Measurements from ENCODE around the gene FAM124A.
"Not testable (repeated sequence)": the region's sequence is repeated elsewhere in the genome, so short reads cannot be mapped to it uniquely, and the experiment has no call there.

FAM124A gene

GRCh38 chr13:51270623-51271415 lies 48.6 kb downstream of the FAM124A start:
- no peak overlapping the region for H3K9ac ChIP-seq (ENCODE audit: low read depth, low read length)
- no peaks in the 10 kb centered on the region for H3K27me3 ChIP-seq (ENCODE audit: control insufficient read depth, insufficient read depth, low read length)
- H3K36me3 ChIP-seq (ENCODE audit: control insufficient read depth, insufficient read depth, low read length) = peaks cover 50% of the 10 kb centered on the region
- H3K9me3 ChIP-seq (ENCODE audit: control insufficient read depth, insufficient read depth, low read length) = no peaks in the 10 kb centered on the region
- no peak overlapping the region for H3K27ac ChIP-seq (ENCODE audit: low read depth, low read length)
- peaks cover 26% of the 10 kb centered on the region for H3K4me1 ChIP-seq (ENCODE audit: control insufficient read depth, insufficient read depth, low read length)
- H3K4me3 ChIP-seq (ENCODE audit: low read depth, low read length) = no peak overlapping the region

- no peaks in the 10 kb centered on the region for H3K27me3 ChIP-seq (ENCODE audit: control insufficient read depth, insufficient read depth, low read length)
- no peak overlapping the region for H3K4me3 ChIP-seq (ENCODE audit: low read depth, low read length)
- peaks cover 26% of the 10 kb centered on the region for H3K4me1 ChIP-seq (ENCODE audit: control insufficient read depth, insufficient read depth, low read length)
- H3K27ac ChIP-seq (ENCODE audit: low read depth, low read length) = no peak overlapping the region
- no peak overlapping the region for H3K9ac ChIP-seq (ENCODE audit: low read depth, low read length)
- no peaks in the 10 kb centered on the region for H3K9me3 ChIP-seq (ENCODE audit: control insufficient read depth, insufficient read depth, low read length)
- H3K36me3 ChIP-seq (ENCODE audit: control insufficient read depth, insufficient read depth, low read length) = peaks cover 43% of the 10 kb centered on the region
Observed at GRCh38 chr13:51271528-51272085, 49.4 kb downstream of the FAM124A start.

DNA sequence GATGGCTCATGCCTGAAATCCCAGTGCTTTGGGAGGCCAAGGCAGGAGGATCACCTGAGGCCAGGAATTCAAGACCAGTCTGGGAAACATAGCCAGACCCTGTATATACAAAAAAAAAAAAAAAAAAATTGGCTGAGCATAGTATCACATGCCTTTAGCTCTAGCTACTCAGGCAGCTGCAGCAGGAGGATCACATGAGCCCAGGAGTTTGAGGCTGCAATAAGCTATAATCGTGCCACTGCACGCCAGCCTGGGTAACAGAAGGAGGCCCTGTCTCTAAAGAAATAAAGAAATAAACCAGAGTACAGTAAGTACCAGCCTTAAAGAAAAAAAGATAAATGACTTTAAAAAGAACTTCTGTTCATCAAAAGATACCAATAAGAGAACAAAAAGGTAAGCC lies 52.9 kb downstream of the FAM124A start:
- Histone ChIP-seq H3K4me1 (ENCODE audit: control insufficient read depth, insufficient read depth, low read length) (peaks cover 15% of the 10 kb centered on the region), H3K36me3 (ENCODE audit: control insufficient read depth, insufficient read depth, low read length) (peaks cover 60% of the 10 kb centered on the region), H3K9ac (ENCODE audit: low read depth, low read length) (no peak overlapping the region), H3K4me3 (ENCODE audit: low read depth, low read length) (no peak overlapping the region), H3K27ac (ENCODE audit: low read depth, low read length) (no peak overlapping the region), H3K9me3 (ENCODE audit: control insufficient read depth, insufficient read depth, low read length) (no peaks in the 10 kb centered on the region), H3K27me3 (ENCODE audit: control insufficient read depth, insufficient read depth, low read length) (no peaks in the 10 kb centered on the region)

DNA sequence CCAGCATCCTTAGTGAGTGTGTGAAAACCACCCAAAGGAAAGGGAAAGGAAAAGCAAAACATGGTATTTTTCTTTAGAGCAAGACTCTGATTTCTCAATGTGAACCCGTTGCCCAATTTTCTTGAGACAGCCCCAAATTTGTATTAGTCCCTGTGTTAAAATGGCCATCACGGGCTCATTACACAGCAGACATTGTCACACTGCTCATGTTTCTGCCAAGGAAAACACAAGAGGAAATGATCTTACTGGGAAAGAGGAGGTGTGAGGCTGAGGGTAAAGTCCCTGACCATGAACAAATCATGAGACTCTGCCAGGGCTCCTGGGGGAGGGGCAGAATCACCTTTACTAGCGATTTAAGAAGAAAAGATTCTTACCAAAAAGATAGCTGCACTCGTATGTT lies 54.4 kb downstream of the FAM124A start:
- H3K9ac ChIP-seq (ENCODE audit: low read depth, low read length) = no peak overlapping the region
- H3K9me3 ChIP-seq (ENCODE audit: control insufficient read depth, insufficient read depth, low read length) = no peaks in the 10 kb centered on the region
- peaks cover 11% of the 10 kb centered on the region; the same call in 1 of the 2 replicates for H3K4me1 ChIP-seq (ENCODE audit: control insufficient read depth, insufficient read depth, low read length)
- no peak overlapping the region for H3K4me3 ChIP-seq (ENCODE audit: low read depth, low read length)
- H3K27me3 ChIP-seq (ENCODE audit: control insufficient read depth, insufficient read depth, low read length) = no peaks in the 10 kb centered on the region
- no peak overlapping the region for H3K27ac ChIP-seq (ENCODE audit: low read depth, low read length)
- peaks cover 75% of the 10 kb centered on the region for H3K36me3 ChIP-seq (ENCODE audit: control insufficient read depth, insufficient read depth, low read length)

- Histone ChIP-seq H3K36me3 (ENCODE audit: control insufficient read depth, insufficient read depth, low read length) (peaks cover 73% of the 10 kb centered on the region), H3K9me3 (ENCODE audit: control insufficient read depth, insufficient read depth, low read length) (no peaks in the 10 kb centered on the region), H3K4me1 (ENCODE audit: control insufficient read depth, insufficient read depth, low read length) (peaks cover 11% of the 10 kb centered on the region; the same call in 1 of the 2 replicates), H3K4me3 (ENCODE audit: low read depth, low read length) (no peak overlapping the region), H3K27ac (ENCODE audit: low read depth, low read length) (no peak overlapping the region), H3K27me3 (ENCODE audit: control insufficient read depth, insufficient read depth, low read length) (no peaks in the 10 kb centered on the region), H3K9ac (ENCODE audit: low read depth, low read length) (no peak overlapping the region)
Observed at GRCh38 chr13:51277928-51278327, 55.7 kb downstream of the FAM124A start.

DNA sequence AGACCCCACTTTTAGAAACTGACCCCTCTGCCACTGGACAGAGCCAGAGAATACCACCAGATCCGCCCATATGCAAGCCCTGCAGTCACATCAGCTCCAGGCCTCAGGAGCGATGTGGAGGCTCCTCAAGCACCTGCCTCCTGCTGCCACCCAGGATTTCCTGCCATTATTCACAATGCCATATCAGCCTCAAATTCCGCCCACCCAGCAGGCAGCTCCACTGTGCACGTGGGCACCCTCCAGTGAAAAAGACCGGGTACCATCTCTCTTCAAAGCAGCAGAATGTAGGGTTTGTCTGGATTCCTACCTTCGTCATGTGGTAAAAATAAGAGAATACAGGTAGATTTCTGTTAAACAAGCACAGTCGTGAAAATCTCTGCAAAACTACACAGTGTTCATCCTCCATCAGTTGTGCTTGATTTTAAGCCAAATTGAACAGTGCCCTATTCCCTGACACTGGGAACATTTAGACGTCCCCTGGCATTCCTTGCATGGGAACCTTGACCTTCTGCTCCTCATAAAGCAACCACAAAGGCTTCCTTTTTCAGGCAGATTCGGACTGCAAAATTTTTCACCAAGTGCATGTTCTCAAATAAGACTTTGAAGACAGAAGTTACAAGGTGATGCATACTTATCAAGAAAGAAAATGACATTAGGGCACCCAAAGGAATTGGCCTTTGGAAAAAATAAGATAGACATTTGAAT lies 56.4 kb downstream of the FAM124A start:
- Histone ChIP-seq H3K27me3 (ENCODE audit: control insufficient read depth, insufficient read depth, low read length) (no peaks in the 10 kb centered on the region), H3K27ac (ENCODE audit: low read depth, low read length) (no peak overlapping the region), H3K36me3 (ENCODE audit: control insufficient read depth, insufficient read depth, low read length) (peaks cover 72% of the 10 kb centered on the region), H3K9me3 (ENCODE audit: control insufficient read depth, insufficient read depth, low read length) (no peaks in the 10 kb centered on the region), H3K9ac (ENCODE audit: low read depth, low read length) (no peak overlapping the region), H3K4me3 (ENCODE audit: low read depth, low read length) (no peak overlapping the region), H3K4me1 (ENCODE audit: control insufficient read depth, insufficient read depth, low read length) (peaks cover 11% of the 10 kb centered on the region; the same call in 1 of the 2 replicates)

DNA sequence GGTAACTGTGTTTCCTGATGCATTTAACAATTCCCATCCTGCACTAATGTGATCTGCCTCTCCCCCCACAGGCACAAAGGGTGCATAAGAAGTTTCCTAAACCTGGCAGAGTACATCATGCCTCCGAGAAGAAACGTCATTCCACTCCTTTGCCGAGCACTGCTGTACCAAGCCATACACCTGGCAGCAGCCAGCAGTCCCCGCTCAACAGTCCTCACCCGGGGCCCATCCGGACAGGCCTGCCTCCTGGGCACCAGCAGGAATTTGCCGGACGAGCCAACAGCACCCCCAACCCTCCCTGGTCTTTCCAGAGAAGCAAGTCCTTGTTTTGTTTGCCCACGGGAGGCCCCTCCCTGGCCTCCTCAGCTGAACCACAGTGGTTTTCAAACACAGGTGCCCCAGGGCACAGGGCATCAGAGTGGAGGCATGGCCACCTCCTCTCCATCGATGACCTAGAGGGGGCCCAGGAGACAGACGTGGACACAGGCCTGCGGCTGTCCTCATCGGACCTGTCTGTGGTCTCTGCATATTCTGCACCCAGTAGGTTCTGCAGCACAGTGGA lies 58.3 kb downstream of the FAM124A start:
- Histone ChIP-seq H3K27me3 (ENCODE audit: control insufficient read depth, insufficient read depth, low read length) (no peaks in the 10 kb centered on the region), H3K4me1 (ENCODE audit: control insufficient read depth, insufficient read depth, low read length) (peaks cover 17% of the 10 kb centered on the region), H3K27ac (ENCODE audit: low read depth, low read length) (no peak overlapping the region), H3K9ac (ENCODE audit: low read depth, low read length) (no peak overlapping the region), H3K4me3 (ENCODE audit: low read depth, low read length) (no peak overlapping the region), H3K36me3 (ENCODE audit: control insufficient read depth, insufficient read depth, low read length) (peaks cover 59% of the 10 kb centered on the region), H3K9me3 (ENCODE audit: control insufficient read depth, insufficient read depth, low read length) (no peaks in the 10 kb centered on the region)

- no peaks in the 10 kb centered on the region for H3K27me3 ChIP-seq (ENCODE audit: control insufficient read depth, insufficient read depth, low read length)
- no peak overlapping the region for H3K27ac ChIP-seq (ENCODE audit: low read depth, low read length)
- H3K36me3 ChIP-seq (ENCODE audit: control insufficient read depth, insufficient read depth, low read length) = peaks cover 49% of the 10 kb centered on the region
- no peak overlapping the region for H3K9ac ChIP-seq (ENCODE audit: low read depth, low read length)
- peaks cover 17% of the 10 kb centered on the region for H3K4me1 ChIP-seq (ENCODE audit: control insufficient read depth, insufficient read depth, low read length)
- H3K4me3 ChIP-seq (ENCODE audit: low read depth, low read length) = no peak overlapping the region
- H3K9me3 ChIP-seq (ENCODE audit: control insufficient read depth, insufficient read depth, low read length) = no peaks in the 10 kb centered on the region
Observed at GRCh38 chr13:51282322-51282721, 60.1 kb downstream of the FAM124A start.

DNA sequence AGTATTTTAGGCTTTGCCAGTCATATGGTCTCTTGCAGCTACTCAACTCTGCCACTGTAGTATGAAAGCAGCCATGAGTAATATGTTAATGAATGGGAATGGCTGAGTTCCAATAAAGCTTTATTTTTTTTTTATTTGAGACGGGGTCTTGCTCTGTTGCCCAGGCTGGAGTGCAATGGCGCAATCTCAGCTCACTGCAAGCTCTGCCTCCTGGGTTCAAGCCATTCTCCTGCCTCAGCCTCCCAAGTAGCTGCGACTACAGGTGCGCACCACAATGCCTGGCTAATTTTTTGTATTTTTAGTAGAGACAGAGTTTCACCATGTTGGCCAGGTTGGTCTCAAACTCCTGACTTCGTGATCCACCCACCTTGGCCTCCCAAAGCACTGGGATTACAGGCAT lies 60.7 kb downstream of the FAM124A start:
- not testable (repeated sequence) for H3K27ac ChIP-seq (ENCODE audit: low read depth, low read length); H3K27me3 ChIP-seq (ENCODE audit: control insufficient read depth, insufficient read depth, low read length); H3K9ac ChIP-seq (ENCODE audit: low read depth, low read length); H3K4me3 ChIP-seq (ENCODE audit: low read depth, low read length); H3K9me3 ChIP-seq (ENCODE audit: control insufficient read depth, insufficient read depth, low read length)
- Histone ChIP-seq H3K36me3 (ENCODE audit: control insufficient read depth, insufficient read depth, low read length) (peaks cover 46% of the 10 kb centered on the region), H3K4me1 (ENCODE audit: control insufficient read depth, insufficient read depth, low read length) (peaks cover 17% of the 10 kb centered on the region)

DNA sequence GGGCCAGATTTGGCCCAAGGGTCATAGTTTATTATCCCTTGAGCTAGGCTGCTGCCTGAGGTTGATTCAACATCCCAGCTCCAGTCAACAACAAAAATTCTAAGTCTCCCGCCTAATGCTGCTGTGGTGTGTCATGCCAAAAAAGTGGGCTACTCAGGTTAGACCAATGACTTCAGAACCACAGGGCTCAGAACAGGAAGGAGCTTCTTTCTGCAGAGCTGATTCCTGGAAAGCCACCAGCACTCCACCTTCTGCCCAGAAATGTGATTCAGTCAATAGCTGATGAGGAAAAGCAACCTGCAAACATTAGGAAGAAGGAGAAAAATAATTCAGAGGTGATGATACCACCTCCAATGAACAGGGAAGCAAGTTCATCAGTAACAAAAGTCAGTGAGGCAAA lies 61.2 kb downstream of the FAM124A start:
- Histone ChIP-seq H3K9ac (ENCODE audit: low read depth, low read length) (no peak overlapping the region), H3K4me3 (ENCODE audit: low read depth, low read length) (no peak overlapping the region), H3K4me1 (ENCODE audit: control insufficient read depth, insufficient read depth, low read length) (peaks cover 17% of the 10 kb centered on the region), H3K27me3 (ENCODE audit: control insufficient read depth, insufficient read depth, low read length) (no peaks in the 10 kb centered on the region), H3K9me3 (ENCODE audit: control insufficient read depth, insufficient read depth, low read length) (no peaks in the 10 kb centered on the region), H3K27ac (ENCODE audit: low read depth, low read length) (no peak overlapping the region), H3K36me3 (ENCODE audit: control insufficient read depth, insufficient read depth, low read length) (peaks cover 42% of the 10 kb centered on the region)

GRCh38 chr13:51284339-51284738 lies 62.1 kb downstream of the FAM124A start:
- H3K9me3 ChIP-seq (ENCODE audit: control insufficient read depth, insufficient read depth, low read length) = no peaks in the 10 kb centered on the region
- peaks cover 16% of the 10 kb centered on the region for H3K4me1 ChIP-seq (ENCODE audit: control insufficient read depth, insufficient read depth, low read length)
- no peak overlapping the region for H3K9ac ChIP-seq (ENCODE audit: low read depth, low read length)
- H3K27me3 ChIP-seq (ENCODE audit: control insufficient read depth, insufficient read depth, low read length) = no peaks in the 10 kb centered on the region
- peaks cover 32% of the 10 kb centered on the region for H3K36me3 ChIP-seq (ENCODE audit: control insufficient read depth, insufficient read depth, low read length)
- H3K4me3 ChIP-seq (ENCODE audit: low read depth, low read length) = no peak overlapping the region
- H3K27ac ChIP-seq (ENCODE audit: low read depth, low read length) = no peak overlapping the region

Data from HUES48 (cell line).